Pancreas (tissue), 10 donors: ENCODE data around the gene SERINC5. TPM values are rescaled to one million over a fixed set of nuclear protein-coding genes. Genes with fewer than 3 reads are reported as not detected.

Source experiments
- ATAC-seq, 4 donors: fragments of 200-7000 bp; cut with Tn5 transposase; one replicate each; pipeline versions ENCODE4 v1.8.0 to v1.9.1; 2020; ENCODE audit warnings: mild to moderate bottlenecking in 4 of 4, moderate library complexity in 4 of 4
- DNase-seq, 6 donors: peaks; one replicate each; pipeline ENCODE4 v3.0.0-alpha.2; 2020
- FAIRE-seq: peaks from 2 replicates; lab custom pipeline; 2012; peaks lifted over from hg19 to GRCh38; lab: Jason Lieb, UNC
- H3K27ac ChIP-seq, 4 donors: fragments of 200-600 bp; sonication (generic); 1 replicate in 3 of 4; 2 replicates in 1 of 4; pipeline versions ENCODE4 v1.5.0 to v1.8.0; 2020
- H3K27me3 ChIP-seq, 4 donors: fragments of 200-600 bp; one replicate each; pipeline ENCODE4 v1.8.0; 2021
- H3K36me3 ChIP-seq, 3 donors: fragments of 200-600 bp; sonication (generic) in 1 of 3; one replicate each; pipeline versions ENCODE4 v1.5.0 to v1.8.0; 2020 to 2021
- H3K4me1 ChIP-seq, 3 donors: fragments of 200-600 bp; one replicate each; pipeline ENCODE4 v1.8.0; 2021
- H3K4me3 ChIP-seq, 4 donors: fragments of 200-600 bp; sonication (generic) in 2 of 4; one replicate each; pipeline versions ENCODE4 v1.5.0 to v1.8.0; 2020 to 2021
- H3K9me3 ChIP-seq, 4 donors: fragments of 200-600 bp; one replicate each; pipeline ENCODE4 v1.8.0; 2021
- WGBS, 2 donors: extraction: QIAGEN DNeasy Blood & Tissue Kit; methylation state at CpG; one replicate each; pipeline ENCODE4 v1.1.7; 2013; 5-methylcytosine and 5-hydroxymethylcytosine counted together
- intact Hi-C, 3 donors: fragments of 100-400 bp; cut with DNase I; formaldehyde crosslinking; loops; one replicate each; pipeline versions ENCODE4 v1.11.1 to v1.14.2; 2022
- polyA plus RNA-seq, 2 donors: library from polyadenylated mRNA; stranded (reverse); fragments of 200-250 nt; gene quantifications; one replicate each; pipeline ENCODE4 v1.2.3, GENCODE V29; 2013
- total RNA-seq, 6 donors: library from RNA; stranded (reverse); fragmentation: NEBNext Ultra II Directional in 4 of 6; extraction: Animal tissue kit (Norgen Biotek cat#: 25700) in 4 of 6; gene quantifications; one replicate each; pipeline versions ENCODE4 v1.2.1 to v1.2.4, GENCODE V29; 2021 to 2023
- TF ChIP-seq, protein P1 (sequence below), 4 donors: fragments of 200-600 bp; sonication (generic) in 3 of 4; IDR thresholded peaks; one replicate each; pipeline versions ENCODE4 v1.5.0 to v1.8.0; 2021; ENCODE audit warnings: antibody characterized with exemption in 4 of 4
- donor health status: healthy with polysubstance abuse.
- donor health status: DM: no; HTN: no; CAD: no; lungs with moderate emphysema.
- donor health status: DM: no; HTN: no; CAD: no.
- donor health status: control.
- donor health status: control.
- donor health status: Bipolar disorder and iron deficiency.
- donor health status: DM: yes; HTN: yes; CAD: no.
- donor health status: DM: no; HTN: no; CAD: no.
- donor health status: DM: no; HTN: no; CAD: no.
- donor health status: DM: yes; HTN: yes; CAD: no.

The SERINC5 gene
- total and polyA plus RNA-seq, 8 donors: 3.7 to 43.2 (median 14.8) TPM

DNA sequence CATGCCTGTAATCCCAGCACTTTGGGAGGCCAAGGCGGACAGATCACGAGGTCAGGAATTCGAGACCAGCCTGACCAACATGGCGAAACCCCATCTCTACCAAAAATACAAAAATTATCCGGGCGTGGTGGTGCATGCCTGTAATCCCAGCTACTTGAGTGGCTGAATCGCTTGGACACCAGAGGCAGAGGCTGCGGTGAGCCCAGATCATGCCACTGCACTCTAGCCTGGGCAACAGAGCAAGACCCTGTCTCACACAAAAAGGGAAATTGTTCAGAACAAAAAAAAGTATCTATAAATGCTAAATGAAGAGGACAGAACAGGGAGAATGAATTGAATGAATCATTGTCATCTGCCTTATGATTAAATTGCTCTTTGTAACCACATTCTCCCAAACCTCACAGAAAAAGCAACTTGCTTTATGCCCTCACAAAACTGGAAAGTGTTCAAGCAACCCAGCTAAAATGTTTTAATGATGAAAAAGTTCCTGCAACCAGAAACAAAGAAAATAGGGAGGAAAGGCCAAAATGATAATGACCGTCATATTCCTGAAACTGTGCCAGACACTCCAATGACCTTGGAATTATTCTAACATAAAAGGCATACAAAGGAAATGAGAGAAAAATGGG lies 83.7 kb downstream of the SERINC5 start:
- H3K27me3 ChIP-seq: no peaks in the 10 kb centered on the region
- H3K27ac ChIP-seq: no peak overlapping the region
- no peak overlapping the region for H3K4me3 ChIP-seq
- TF ChIP-seq, protein P1, sequence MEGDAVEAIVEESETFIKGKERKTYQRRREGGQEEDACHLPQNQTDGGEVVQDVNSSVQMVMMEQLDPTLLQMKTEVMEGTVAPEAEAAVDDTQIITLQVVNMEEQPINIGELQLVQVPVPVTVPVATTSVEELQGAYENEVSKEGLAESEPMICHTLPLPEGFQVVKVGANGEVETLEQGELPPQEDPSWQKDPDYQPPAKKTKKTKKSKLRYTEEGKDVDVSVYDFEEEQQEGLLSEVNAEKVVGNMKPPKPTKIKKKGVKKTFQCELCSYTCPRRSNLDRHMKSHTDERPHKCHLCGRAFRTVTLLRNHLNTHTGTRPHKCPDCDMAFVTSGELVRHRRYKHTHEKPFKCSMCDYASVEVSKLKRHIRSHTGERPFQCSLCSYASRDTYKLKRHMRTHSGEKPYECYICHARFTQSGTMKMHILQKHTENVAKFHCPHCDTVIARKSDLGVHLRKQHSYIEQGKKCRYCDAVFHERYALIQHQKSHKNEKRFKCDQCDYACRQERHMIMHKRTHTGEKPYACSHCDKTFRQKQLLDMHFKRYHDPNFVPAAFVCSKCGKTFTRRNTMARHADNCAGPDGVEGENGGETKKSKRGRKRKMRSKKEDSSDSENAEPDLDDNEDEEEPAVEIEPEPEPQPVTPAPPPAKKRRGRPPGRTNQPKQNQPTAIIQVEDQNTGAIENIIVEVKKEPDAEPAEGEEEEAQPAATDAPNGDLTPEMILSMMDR (IDR thresholded peaks at IDR 0.05): no peak
- ATAC-seq: no peak
- 86 to 89% methylated on average over 9 of the region's 9 CpGs for WGBS, 2 donors
- H3K36me3 ChIP-seq: peaks cover 0 to 11% (median 0%) of the 10 kb centered on the region in 3 donors
- intact Hi-C loops: loop anchor here in 1 of 3 donors (10.0 kb wide), 1 partner anchor 77 kb away; no protein-coding TSS in a partner anchor
- H3K9me3 ChIP-seq: no peaks in the 10 kb centered on the region
- no peak for DNase-seq
- H3K4me1 ChIP-seq: no peaks in the 10 kb centered on the region
- FAIRE-seq: no peak

DNA sequence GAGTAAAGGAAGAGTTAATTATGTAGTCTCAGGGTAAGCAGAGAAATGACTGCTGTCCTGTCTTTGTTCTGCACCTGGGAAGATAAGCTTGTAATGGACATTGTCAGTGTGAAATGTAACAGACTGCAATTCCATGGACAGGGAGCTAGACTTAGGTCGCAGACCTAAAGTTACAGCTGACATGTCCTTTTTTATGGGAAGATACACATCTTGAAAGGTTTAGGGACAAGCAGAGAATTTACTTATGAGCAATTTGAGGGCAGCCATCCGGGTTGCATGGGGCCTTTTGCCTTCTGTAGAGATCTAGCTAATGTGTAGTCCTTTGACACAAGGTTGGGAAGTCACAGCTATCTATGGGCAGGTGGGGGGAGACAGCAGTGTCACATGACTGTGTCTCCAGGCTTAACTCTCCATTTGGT lies 85.7 kb downstream of the SERINC5 start:
- no peak for DNase-seq
- TF ChIP-seq, protein P1 (IDR thresholded peaks at IDR 0.05): no peak
- Histone ChIP-seq H3K27ac (no peak overlapping the region), H3K9me3 (no peaks in the 10 kb centered on the region), H3K36me3 (peaks cover 0 to 11% (median 0%) of the 10 kb centered on the region in 3 donors), H3K4me3 (no peak overlapping the region), H3K27me3 (no peaks in the 10 kb centered on the region), H3K4me1 (no peaks in the 10 kb centered on the region)
- FAIRE-seq: no peak
- intact Hi-C loops: loop anchor here in 1 of 3 donors (10.0 kb wide), 1 partner anchor 75 kb away; no protein-coding TSS in a partner anchor
- no peak for ATAC-seq
- WGBS, 2 donors: 72 to 78% methylated on average over 2 of the region's 2 CpGs

DNA sequence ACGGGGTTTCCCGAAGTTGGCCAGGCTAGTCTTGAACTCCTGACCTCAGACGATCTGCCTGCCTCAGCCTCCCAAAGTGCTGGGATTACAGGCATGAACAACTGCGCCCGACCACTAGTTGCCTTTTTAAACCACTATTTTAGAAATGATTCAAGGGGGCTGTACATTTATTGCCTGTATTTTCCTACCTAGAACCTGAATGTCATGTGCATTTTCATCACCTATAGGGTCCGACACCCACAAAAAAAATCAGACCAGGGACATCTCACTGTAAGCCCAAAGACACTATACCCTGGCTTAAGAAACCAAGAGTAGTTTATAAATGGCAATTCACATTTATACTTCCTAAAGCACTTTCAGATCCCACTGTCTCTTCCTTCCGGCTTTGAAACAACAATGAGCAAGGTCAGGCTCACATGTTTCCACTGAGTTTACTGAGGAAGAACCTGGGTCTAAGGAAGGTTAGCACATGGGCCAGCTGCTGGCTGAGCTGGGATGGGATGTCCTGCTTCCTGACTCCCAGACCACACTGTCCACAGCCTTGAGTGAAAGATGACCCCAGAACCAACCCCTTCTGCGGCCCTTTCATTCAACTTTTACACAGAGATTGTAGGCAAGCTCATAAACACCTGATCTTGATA lies 87.3 kb downstream of the SERINC5 start:
- no peak for FAIRE-seq
- Histone ChIP-seq H3K9me3 (no peaks in the 10 kb centered on the region), H3K4me3 (no peak overlapping the region), H3K36me3 (peaks cover 0 to 11% (median 0%) of the 10 kb centered on the region in 3 donors), H3K27me3 (no peaks in the 10 kb centered on the region), H3K27ac (no peak overlapping the region), H3K4me1 (no peaks in the 10 kb centered on the region)
- intact Hi-C loops: no loop called here
- no peak for DNase-seq
- TF ChIP-seq, protein P1 (IDR thresholded peaks at IDR 0.05): no peak
- no peak for ATAC-seq
- 94 to 96% methylated on average over 8 of the region's 8 CpGs for WGBS, 2 donors

DNA sequence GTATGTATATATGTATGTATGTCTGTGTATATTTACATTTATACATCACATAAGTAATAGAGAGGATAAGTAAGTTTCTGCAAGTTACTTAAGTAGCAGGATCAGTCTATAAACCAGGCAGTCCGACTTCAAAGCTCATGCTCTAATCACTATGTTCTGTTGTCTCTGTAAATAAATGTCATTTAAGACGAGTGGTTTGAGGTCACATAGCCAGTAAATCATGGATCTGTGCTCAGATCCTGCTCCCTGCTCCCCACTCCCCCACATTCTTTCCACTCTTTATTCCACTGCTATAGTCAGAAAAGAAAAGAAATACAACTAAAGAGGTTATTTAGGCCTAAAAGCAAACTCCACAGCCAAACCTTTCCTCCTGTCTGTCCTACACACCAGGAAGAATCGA lies 90.4 kb downstream of the SERINC5 start:
- FAIRE-seq (no peak), DNase-seq (no peak), ATAC-seq (peak in 1 of 4 donors; percentile 58)
- WGBS, 2 donors: 37 to 46% methylated on average over 3 of the region's 3 CpGs
- H3K36me3 ChIP-seq: peaks cover 0 to 6% (median 0%) of the 10 kb centered on the region in 3 donors
- intact Hi-C loops: no loop called here
- H3K9me3 ChIP-seq: no peaks in the 10 kb centered on the region
- H3K27ac ChIP-seq: no peak overlapping the region
- TF ChIP-seq, protein P1 (IDR thresholded peaks at IDR 0.05): no peak
- H3K27me3 ChIP-seq: no peaks in the 10 kb centered on the region
- H3K4me3 ChIP-seq: no peak overlapping the region
- no peaks in the 10 kb centered on the region for H3K4me1 ChIP-seq

DNA sequence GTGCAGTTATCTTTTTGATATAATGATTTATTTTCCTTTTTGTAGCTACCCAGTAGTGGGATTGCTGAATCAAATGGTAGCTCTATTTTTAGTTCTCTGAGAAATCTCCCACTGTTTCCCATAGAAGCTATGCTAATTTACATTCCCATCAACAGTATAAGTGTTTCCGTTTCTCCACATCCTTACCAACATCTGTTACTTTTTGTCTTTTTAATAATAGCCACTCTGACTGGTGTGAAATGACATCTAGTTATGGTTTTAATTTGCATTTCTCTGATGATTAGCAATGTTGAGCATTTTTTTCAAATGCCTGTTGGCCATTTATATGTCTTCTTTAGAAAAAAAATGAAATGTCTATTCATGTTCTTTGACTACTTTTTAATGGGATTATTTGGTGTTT lies 94.7 kb downstream of the SERINC5 start:
- H3K4me3 ChIP-seq: no peak overlapping the region
- FAIRE-seq (peak; percentile 23), DNase-seq (no peak), ATAC-seq (no peak)
- H3K36me3 ChIP-seq: peaks cover 0 to 10% (median 0%) of the 10 kb centered on the region in 3 donors
- H3K4me1 ChIP-seq: no peaks in the 10 kb centered on the region
- no peak overlapping the region for H3K27ac ChIP-seq
- 97% methylated on average over 1 of the region's 1 CpG for WGBS, 2 donors
- H3K9me3 ChIP-seq: no peaks in the 10 kb centered on the region
- TF ChIP-seq, protein P1 (IDR thresholded peaks at IDR 0.05): no peak
- intact Hi-C loops: no loop called here
- no peaks in the 10 kb centered on the region for H3K27me3 ChIP-seq
